Measurements from ENCODE around the gene RTN1.
A peak's percentile ranks its signal among the peaks of the same experiment; 100 is the strongest.

The RTN1 gene

DNA sequence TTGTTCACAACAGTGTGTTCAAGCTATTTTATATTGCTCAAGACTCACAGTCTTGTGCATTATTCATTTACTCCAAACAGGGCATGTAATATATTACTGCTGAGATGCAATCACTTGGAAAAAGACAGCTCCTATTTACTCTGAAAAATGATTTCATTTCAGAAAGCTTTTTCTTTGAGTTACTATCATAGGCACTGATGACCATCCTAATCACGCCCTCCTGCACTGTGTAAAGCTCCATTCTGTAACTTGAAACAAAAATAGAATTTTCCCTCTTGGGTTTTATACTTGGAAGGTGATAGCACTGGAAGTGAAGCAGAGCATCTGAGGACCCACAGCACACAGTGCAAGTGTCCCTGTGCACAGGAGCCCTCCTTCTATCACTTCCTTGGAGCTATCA is 55.6 kb downstream of the RTN1 start:
- DNase-seq = peak in 1 of 10 donors; percentile 12
- intact Hi-C loops (cut with DNase I) = no loop called here

DNA sequence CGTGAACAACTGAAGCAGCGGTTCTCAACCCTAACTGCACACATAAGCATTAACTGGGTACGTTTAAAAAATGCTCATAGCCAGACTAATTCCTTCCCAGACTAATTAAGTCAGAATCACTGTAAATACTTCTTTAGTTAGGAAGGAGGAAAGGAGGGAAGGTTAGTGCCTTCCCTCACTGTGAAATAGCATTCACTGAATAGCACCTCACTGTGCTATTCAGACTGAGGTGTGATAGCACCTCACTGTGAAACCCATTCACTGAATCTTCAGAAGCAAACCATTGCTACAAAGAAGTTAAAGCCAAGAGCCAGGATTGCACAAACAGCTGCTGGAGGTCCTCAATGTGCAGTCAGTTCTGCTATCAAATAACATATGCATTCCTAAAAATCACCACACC is 58.8 kb downstream of the RTN1 start:
- no peak for DNase-seq
- intact Hi-C loops (cut with DNase I) = no loop called here

DNA sequence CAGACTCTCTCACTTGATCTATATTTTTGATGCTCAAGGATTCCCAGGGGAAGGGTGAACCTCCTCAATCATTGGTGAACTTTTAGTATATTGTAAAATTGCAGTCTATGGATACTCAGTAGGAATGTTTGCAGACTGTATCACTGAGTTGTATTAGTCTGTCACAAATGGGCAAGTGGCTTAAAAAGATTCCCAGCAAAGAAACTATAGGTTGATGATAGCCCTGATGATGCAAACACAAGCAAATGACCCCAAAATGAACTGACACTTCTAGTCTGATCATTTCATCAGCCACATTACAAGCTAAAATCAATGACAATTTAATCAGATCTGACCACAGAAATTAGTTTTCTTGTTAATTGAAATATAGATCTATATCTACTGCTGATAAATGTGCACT is 59.5 kb downstream of the RTN1 start:
- intact Hi-C loops (cut with DNase I) = no loop called here
- DNase-seq = no peak

DNA sequence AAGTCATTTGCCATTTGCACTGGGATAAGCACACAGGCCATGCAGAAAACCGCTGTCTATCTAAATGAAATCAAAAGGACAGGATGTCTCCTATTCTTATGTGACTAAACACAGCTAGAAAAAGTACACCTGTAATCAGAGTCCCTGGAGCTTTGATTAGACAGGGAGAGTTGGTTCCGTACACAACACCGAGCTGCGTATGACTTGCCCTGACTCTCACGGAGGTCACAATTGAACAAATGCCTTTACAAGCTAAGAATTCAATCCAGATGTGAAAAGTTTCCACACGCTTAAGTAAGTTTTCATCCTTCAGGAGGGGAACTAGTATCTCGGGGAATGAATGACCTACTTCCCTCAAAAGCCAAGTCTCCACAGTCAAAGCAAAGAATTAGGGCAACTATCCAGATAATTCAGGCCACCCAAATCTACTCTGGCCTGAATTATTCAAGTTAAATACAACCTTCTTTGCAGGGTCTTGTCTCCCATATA is 67.5 kb downstream of the RTN1 start:
- intact Hi-C loops (cut with DNase I) = no loop called here
- no peak for DNase-seq

DNA sequence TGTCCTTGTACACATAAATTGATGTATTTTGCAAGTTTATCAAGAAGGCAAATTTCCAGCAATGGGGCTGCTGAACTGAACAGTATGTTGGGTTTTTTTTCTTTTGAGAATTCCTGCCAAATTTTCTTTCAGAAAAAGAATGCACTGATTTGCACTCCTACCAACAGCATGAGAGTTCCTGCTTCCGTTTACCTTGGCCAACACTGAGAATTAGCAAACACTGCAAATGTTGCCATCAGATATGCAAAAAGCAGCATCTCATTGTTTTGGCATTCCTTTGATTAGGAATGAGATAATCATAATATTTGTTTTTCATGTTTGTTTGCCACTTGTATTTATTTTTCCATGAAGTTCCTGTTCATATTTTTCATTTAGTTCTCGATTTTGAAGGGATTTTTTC is 82.4 kb downstream of the RTN1 start:
- intact Hi-C loops (cut with DNase I) = no loop called here
- DNase-seq = no peak

DNA sequence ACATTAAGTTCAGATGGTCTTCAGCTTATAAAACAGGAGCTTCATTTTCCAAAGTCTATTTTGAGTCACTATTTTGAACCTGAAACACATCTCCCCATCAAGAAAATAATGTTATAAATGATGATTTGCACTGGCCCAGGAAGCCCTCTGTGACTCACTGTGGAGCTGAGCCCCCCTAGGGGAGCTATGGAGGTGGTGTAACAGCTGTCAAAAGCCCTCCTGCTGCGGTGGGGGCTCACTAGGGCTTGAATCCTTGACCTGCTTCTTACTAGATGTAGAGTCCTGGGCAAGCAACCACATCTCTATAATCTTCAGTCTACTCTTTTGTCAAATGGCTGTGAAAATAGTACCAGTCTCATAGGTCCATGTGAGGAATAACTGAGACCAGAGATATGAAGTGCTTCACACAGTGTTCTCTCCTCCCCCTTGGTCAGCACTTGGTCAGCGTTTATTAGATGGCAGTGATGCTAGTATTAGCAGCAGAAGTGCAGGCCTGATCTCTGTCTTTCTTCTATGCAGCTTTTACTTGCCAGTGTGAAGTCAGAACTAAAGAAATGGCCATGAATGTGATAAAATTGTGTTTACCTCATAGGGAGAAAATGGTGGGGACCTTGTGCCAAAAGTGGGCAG is 83.4 kb downstream of the RTN1 start:
- intact Hi-C loops (cut with DNase I) = no loop called here
- DNase-seq = no peak

DNA sequence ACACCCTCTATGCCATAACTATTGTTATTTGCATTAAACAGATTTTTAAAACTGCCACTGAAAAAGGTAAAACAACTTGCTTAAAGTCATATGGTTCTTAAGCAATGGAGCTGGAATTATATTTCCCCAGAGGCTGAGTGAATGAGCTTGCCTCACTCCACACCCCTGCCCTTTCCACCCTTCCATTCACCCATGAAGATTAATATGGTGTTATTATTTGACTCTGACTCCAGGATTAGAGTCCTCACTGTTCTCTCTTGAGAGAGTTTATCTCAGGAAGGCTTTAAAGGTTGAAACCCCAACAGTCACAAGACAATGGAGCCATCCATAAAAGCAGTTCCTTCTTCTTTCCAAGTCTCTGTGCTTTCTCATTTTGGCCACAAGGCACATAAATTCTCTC is 84.9 kb downstream of the RTN1 start:
- no peak for DNase-seq
- intact Hi-C loops (cut with DNase I) = no loop called here

DNA sequence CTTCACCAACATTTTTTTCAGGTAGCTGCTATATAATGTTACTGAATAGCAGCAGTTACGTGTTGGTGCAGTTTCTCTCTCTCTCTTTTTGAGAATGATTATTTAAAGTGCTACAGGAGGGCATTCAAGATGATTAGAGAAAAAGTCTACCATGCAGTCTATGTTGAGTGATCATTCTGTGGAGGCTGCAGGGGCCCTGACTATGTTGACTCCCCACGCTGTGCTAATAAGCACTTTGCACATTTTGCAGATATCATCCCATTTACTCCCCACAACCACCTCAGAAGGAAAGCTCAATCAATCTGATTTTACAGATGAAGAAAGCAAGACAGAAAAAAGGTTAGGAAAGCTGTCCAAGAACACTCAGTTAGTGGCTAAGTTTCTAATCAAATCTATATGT is 87.8 kb downstream of the RTN1 start:
- DNase-seq = no peak
- intact Hi-C loops (cut with DNase I) = no loop called here

DNA sequence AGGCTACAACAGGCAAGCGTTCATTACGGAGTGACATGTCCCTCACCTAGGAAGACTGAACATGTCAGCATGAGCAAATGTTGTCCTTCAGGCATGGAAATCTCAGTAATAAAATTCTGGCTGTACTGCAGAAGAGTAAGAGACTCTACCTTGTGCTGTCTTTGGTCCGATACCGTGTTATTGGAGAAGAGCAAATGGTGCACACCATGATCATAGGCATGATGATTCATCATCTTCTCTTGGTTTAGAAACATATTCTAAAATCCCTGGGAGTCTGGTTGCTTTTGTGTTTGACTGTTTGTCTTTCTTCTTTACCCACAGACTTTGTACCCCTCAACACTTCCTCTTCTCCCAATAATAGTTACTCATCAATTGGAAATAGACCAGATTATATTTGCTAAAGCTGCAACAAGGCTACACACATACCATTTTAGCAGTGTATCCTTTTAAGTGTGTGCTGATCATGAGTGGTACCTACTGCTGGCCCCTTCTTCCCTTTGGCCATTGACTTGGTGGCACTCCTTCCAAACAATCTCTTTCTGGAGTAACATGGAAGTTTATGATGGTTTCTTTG is 93.5 kb downstream of the RTN1 start:
- no peak for DNase-seq
- intact Hi-C loops (cut with DNase I) = no loop called here

DNA sequence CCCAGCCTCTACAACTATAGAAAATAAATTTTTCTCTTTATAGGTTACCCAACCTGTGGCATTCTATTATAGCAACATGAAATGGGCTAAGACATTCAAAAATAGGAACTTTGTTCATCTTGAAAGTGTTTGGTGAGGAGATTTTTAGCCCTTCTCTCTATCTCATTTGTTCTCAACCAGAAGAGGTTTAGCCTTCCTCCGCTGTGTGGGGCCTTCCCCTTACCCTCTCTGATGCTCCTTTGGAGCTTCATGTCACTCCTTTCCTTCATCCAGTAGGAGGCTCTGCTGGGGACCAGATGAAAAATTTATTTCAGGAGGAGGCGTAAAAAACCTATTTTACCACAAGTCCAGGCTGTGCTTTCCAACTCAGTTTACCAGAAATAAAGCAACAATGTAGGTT is 94.1 kb downstream of the RTN1 start:
- DNase-seq = no peak
- intact Hi-C loops (cut with DNase I) = no loop called here

DNA sequence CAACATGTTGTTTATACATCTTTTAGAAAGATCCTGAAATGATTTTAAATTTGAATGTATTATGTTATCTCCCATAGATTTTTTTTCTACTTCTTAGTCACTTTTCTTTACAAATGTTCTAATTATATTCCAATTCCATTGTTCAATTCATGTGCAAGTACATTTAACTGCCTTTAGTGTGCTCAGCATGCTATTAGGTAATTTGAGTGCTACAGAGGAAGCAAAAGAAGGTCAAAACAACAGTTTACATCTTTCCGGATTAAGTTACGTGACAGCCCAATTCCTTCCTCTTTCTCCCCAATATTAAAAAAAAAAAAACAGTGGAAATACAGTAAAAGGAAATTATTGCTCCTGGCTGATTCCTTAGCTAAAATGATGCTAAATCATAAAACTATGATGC is 98.3 kb downstream of the RTN1 start:
- no peak for DNase-seq
- intact Hi-C loops (cut with DNase I) = no loop called here

DNA sequence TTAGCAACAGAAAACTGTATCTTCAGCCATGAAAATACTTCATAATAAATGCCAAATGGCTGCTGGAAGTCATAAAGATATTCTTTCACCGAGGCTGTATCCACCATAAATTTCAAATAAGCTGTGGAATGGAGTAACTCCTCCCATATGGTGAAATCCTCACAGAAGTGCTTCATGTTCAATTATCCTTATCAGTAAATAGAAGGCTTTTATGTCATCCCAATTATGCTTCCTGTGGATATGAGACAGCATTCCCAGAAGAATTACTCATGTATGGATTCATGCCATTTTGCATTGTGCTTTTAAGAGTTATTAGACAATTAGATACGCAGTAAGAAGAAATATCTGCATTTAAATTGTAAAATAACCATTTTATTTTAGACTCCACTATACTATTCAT is 99.0 kb downstream of the RTN1 start:
- DNase-seq = no peak

DNA sequence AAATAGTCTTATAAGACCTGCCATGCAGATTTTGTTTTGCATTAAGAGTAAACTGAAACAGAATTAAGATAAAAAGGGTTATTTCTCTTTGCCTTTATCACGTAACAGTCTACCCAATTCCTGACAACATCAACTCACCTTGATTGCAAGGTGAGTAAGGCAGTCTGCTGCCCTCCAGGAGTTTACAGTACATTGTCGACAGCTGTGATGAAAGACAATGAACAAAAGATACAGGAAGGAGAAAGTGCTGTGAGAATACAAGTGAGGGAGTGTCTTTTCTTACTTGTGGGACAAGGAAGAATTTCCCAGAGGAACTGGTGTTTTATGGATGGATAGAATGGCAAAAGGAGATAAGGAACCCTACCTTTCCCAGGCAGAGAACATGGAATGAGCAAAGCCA is 101.0 kb downstream of the RTN1 start:
- no peak for DNase-seq
- intact Hi-C loops (cut with DNase I) = no loop called here

More for the DNA sequence above, 99.0 kb downstream of the RTN1 start:
- intact Hi-C loops (cut with DNase I) = no loop called here

DNA sequence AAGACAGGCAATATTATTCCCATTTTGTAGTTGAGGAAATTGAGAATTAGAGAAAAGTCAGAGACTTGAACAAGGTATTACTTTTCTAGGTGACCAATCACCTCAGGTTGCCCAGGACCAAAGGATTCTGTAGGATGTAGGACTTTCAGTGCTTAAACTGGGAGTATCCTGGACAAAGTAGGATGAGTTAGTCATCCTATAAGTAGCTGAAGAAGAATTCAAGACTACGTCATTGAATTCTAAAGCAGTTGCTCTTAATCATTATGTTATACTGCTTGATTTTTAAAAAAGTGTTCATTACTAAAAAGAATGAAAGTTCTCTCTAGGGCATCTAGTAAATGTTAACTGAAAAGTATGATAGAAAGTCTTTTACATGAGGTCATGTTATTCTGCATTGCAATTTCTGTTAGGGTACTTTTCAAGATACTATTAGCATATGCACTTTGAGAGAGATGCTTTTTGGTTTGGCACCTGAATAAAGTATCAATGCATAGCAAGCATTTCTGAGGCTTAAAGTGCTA is 101.7 kb downstream of the RTN1 start:
- no peak for DNase-seq
- intact Hi-C loops (cut with DNase I) = no loop called here

DNA sequence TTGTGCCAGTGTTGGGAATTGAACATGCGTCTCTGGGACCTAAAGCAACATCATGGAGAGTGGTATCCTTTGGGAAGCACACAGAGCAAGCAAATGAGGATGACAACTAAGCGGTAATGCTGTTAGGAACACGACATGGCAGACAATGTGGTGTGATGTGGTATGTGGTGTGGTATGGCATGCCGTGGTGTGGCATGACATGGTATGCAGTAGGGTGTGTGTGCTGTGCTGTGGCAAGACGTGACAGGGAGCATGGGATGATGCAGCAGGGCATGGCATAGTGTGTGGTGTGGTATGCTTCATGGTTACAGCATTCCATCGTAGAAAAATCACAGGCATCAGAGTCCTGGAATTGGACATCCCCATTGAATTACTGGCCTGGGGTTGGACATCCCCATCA is 108.7 kb downstream of the RTN1 start:
- intact Hi-C loops (cut with DNase I) = no loop called here
- DNase-seq = no peak

DNA sequence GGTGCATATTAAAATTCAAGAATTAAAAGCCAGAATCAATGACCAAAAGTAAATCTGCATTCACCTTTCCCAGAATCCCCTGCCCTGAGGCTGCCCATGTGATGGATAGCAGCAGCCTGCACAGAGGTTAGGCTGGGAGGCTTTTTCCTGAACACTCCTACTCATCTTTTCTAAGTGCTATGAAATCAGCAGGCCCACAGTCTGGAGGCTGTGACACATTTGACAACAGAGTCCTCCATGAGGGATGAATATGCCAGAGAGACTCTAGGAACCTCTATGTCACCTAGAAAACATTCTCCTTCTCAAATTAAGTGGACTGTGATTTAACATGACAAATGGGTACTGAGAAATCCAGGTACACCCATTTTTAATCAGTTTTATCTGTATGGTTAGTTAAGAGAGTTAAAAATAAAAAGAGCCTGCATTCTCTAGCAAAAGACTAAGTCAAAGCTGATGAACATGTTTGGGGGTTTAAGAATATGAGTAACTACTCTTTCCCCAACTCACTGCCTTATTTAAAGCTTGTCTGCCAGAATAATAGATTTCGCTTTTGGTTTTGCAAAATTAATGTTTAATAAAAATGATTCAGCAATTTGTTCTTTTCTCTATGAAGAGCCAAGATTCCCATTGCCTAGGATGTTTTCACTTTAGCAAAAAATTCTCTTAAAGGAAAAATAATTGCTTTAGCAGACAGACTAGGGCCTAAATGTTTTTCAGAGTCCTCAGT is 115.0 kb downstream of the RTN1 start:
- intact Hi-C loops (cut with DNase I) = no loop called here
- DNase-seq = no peak

DNA sequence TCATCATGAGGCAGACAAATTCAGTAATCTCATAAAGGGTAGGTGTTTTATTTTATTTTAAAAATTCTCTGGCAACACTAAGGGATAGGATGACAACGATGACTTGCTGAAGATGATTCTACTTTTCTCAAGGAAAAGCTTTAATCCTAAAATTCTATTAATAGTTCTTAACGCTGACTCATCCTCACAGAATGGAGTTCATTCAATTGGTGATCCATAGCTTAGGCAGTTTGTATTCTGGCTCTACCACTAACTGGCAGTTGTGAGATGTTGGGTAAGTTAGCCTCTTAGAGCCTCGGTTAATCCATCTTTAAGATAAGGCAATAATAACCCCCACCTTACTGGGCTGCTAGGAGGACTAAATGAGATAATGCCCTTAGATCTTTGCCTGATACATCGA is 116.3 kb downstream of the RTN1 start:
- intact Hi-C loops (cut with DNase I) = no loop called here
- DNase-seq = no peak

DNA sequence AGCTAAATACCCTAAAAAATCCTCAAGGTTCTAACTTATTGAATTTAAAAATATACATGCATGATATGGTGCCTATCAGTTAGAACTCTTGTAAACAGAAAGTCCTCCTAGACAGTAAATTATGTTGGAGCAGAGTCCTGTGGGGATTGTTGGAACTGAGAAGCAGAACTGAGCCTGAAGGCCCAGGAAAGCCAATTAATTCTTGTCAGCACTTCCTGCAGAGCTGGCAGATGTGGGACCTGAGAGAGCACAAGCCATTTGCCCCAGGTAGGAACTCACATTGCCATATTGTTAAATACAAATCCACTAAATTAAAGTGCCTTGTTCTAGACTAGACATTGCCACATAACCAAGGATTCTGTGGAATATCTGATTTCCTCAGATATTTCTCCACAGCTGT is 117.1 kb downstream of the RTN1 start:
- intact Hi-C loops (cut with DNase I) = no loop called here
- no peak for DNase-seq

DNA sequence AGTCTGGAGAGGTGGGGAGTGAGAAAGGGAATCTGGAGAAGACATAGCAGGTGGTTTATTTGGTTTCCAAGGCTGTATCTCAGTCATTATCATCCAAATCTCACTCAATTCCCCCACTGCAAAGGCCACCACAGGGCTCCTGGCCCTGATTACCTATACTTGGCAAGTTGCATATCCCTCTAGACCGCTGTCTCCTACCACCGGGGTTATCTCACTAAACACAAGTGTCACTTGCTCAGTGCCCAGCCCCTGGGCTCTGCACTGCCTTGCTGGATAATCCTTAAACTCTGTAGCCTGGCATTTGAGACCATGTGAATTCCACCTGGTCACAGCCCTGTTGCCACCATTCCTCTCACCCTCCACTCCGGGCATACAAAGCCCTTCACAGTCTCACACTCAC is 119.0 kb downstream of the RTN1 start:
- intact Hi-C loops (cut with DNase I) = no loop called here
- DNase-seq = peak in 1 of 10 donors; percentile 49

DNA sequence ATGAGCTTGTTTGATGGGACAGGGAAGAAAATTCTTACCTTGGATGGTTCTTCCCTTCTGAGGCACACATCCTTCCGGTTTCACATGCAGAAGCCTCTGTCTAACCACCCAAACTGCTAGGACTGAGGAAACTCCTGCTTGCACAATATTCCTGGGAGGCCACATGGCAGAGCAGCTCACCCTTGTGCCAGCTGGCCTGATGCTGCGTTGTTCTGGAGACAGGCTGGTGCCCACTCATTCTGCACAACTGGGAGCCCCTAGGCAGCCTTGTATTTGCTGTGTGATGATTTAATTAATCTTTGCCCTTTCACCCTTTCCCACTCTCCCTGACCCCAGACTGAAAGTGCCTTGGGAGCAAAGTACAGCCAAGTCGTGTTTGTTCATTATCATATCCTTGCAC is 130.8 kb downstream of the RTN1 start:
- intact Hi-C loops (cut with DNase I) = no loop called here
- DNase-seq = no peak

DNA sequence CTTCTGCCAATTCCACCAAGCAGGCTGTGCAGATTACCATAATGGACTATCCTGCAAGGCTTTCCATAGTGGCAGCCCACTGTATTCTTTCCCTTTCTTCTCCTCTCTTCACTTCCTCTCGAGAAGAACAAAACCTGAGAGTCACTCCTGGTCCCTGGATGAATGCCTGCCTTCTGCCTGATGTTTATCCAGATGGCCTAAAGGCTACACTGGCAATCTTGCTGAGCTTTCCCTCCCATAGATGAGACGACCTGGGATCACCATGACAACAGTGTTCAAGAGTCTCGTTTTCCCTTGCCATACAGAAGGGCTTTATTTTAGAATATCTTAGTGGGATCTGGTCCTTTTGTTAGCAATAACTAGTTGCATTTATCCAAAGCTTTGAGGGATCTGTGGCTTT is 142.3 kb downstream of the RTN1 start:
- no peak for DNase-seq
- intact Hi-C loops (cut with DNase I) = no loop called here

All from posterior cingulate gyrus (tissue), 11 donors.